HG03575 (cell line): Measurements from ENCODE around the gene SLC10A3.

ENCODE experiments used
- ATAC-seq: cut with Tn5 transposase; IDR thresholded peaks from one replicate; pipeline ENCODE4 v1.9.1; 2021; ENCODE audit not compliant: unreplicated experiment, insufficient number of reproducible peaks, low FRiP score; ENCODE audit errors: extremely low read depth

Gene SLC10A3

GRCh38 chrX:154490414-154491083, at the start of gene SLC10A3:
TSS of gene SLC10A3 (minus strand) at chrX:154490629. CDS start at chrX:154488940, 1,689 bp downstream.
- ATAC-seq = peak; percentile 33

- ATAC-seq = no peak
Measured at GRCh38 chrX:154539077-154539476, 48.6 kb upstream of the SLC10A3 start.

- no peak for ATAC-seq
Measured at GRCh38 chrX:154535892-154536291, 45.5 kb upstream of the SLC10A3 start.

GRCh38 chrX:154534526-154535322, 44.3 kb upstream of the SLC10A3 start:
- peak; percentile 83 for ATAC-seq

- no peak for ATAC-seq
Measured at GRCh38 chrX:154532690-154533089, 42.3 kb upstream of the SLC10A3 start.

- no peak for ATAC-seq
Measured at GRCh38 chrX:154531626-154532025, 41.2 kb upstream of the SLC10A3 start.

- ATAC-seq = no peak
Measured at GRCh38 chrX:154530286-154530685, 39.9 kb upstream of the SLC10A3 start.

GRCh38 chrX:154529206-154529612, 38.8 kb upstream of the SLC10A3 start:
- ATAC-seq = no peak

GRCh38 chrX:154526901-154527675, 36.7 kb upstream of the SLC10A3 start:
- no peak for ATAC-seq

GRCh38 chrX:154525606-154526490, 35.4 kb upstream of the SLC10A3 start:
- ATAC-seq = no peak

GRCh38 chrX:154519389-154519788, 29.0 kb upstream of the SLC10A3 start:
- no peak for ATAC-seq

GRCh38 chrX:154517101-154517781, 26.8 kb upstream of the SLC10A3 start:
- ATAC-seq = no peak

- ATAC-seq = no peak
Measured at GRCh38 chrX:154516656-154517100, 26.2 kb upstream of the SLC10A3 start.

GRCh38 chrX:154515966-154516655, 25.7 kb upstream of the SLC10A3 start, which contains the start of gene FAM3A:
TSS of gene FAM3A (minus strand) at chrX:154516232. CDS start at chrX:154515772, 460 bp downstream.
- no peak for ATAC-seq

- ATAC-seq = no peak
Measured at GRCh38 chrX:154515090-154515965, 24.9 kb upstream of the SLC10A3 start.

GRCh38 chrX:154513716-154514115, 23.3 kb upstream of the SLC10A3 start:
- ATAC-seq = no peak
